Esophagus (tissue), 2 donors: ENCODE results near the gene KDM5A. TPM values are rescaled to one million over a fixed set of nuclear protein-coding genes. Genes with fewer than 3 reads are reported as not detected.

Experiments
- H3K27ac ChIP-seq, 2 donors: one replicate each; pipeline ENCODE4 v1.5.1; 2013; ENCODE audit warnings: low read depth in 2 of 2, mild to moderate bottlenecking in 2 of 2, inconsistent platforms in 1 of 2, low read length in 1 of 2, moderate library complexity in 1 of 2
- H3K27me3 ChIP-seq, 2 donors: one replicate each; pipeline ENCODE4 v1.6.1; 2013; ENCODE audit warnings: low read length in 2 of 2, control low read depth in 1 of 2, mild to moderate bottlenecking in 1 of 2; ENCODE audit not compliant: insufficient read depth in 2 of 2, control insufficient read depth in 1 of 2
- H3K36me3 ChIP-seq, 2 donors: one replicate each; pipeline ENCODE4 v1.6.1; 2013; ENCODE audit warnings: low read length in 1 of 2; ENCODE audit not compliant: control insufficient read depth in 2 of 2, insufficient read depth in 2 of 2
- H3K4me1 ChIP-seq, 2 donors: one replicate each; pipeline ENCODE4 v1.6.1; 2013; ENCODE audit warnings: low read length in 1 of 2; ENCODE audit not compliant: control insufficient read depth in 2 of 2, insufficient read depth in 2 of 2
- H3K4me3 ChIP-seq, 2 donors: one replicate each; pipeline ENCODE4 v1.5.1; 2013; ENCODE audit warnings: low read length in 2 of 2, mild to moderate bottlenecking in 2 of 2, low read depth in 1 of 2, moderate library complexity in 1 of 2
- H3K9me3 ChIP-seq, 2 donors: one replicate each; pipeline ENCODE4 v1.6.1; 2013; ENCODE audit warnings: mild to moderate bottlenecking in 2 of 2, low read depth in 1 of 2, low read length in 1 of 2, moderate library complexity in 1 of 2; ENCODE audit not compliant: control insufficient read depth in 2 of 2, insufficient read depth in 1 of 2
- WGBS, 2 donors: extraction: QIAGEN DNeasy Blood & Tissue Kit; methylation state at CpG; one replicate each; pipeline ENCODE4 v1.1.7; 2013; 5-methylcytosine and 5-hydroxymethylcytosine counted together
- polyA plus RNA-seq, 2 donors: library from polyadenylated mRNA; stranded (reverse); fragments of 200-250 nt; gene quantifications; one replicate each; pipeline ENCODE4 v1.2.3, GENCODE V29; 2013
- donor health status: healthy with polysubstance abuse.
- donor health status: Bipolar disorder and iron deficiency.

The KDM5A gene
- polyA plus RNA-seq, 2 donors: 6.6 to 6.8 TPM

- Histone ChIP-seq H3K36me3 (peaks cover 8 to 14% of the 10 kb centered on the region in 2 donors), H3K4me3 (no peak overlapping the region), H3K27ac (no peak overlapping the region), H3K4me1 (no peaks in the 10 kb centered on the region), H3K27me3 (no peaks in the 10 kb centered on the region), H3K9me3 (no peaks in the 10 kb centered on the region)
- 73 to 76% methylated on average over 1 of the region's 1 CpG for WGBS, 2 donors
These were observed 97.9 kb downstream of the KDM5A start for GRCh38 chr12:291153-291723.

- no peaks in the 10 kb centered on the region for H3K9me3 ChIP-seq
- no peak overlapping the region for H3K4me3 ChIP-seq
- H3K27me3 ChIP-seq: no peaks in the 10 kb centered on the region
- H3K4me1 ChIP-seq: no peaks in the 10 kb centered on the region
- 67 to 70% methylated on average over 5 of the region's 5 CpGs for WGBS, 2 donors
- no peak overlapping the region for H3K27ac ChIP-seq
- H3K36me3 ChIP-seq: peaks cover 9 to 20% of the 10 kb centered on the region in 2 donors
These were observed 100.4 kb downstream of the KDM5A start for GRCh38 chr12:288687-289086.

- Histone ChIP-seq H3K27me3 (no peaks in the 10 kb centered on the region), H3K27ac (no peak overlapping the region), H3K36me3 (peaks cover 4 to 17% of the 10 kb centered on the region in 2 donors), H3K4me3 (no peak overlapping the region), H3K9me3 (no peaks in the 10 kb centered on the region), H3K4me1 (no peaks in the 10 kb centered on the region)
- 84 to 88% methylated on average over 5 of the region's 5 CpGs for WGBS, 2 donors
These were observed 102.4 kb downstream of the KDM5A start for GRCh38 chr12:286531-287300.

- no peaks in the 10 kb centered on the region for H3K4me1 ChIP-seq
- H3K4me3 ChIP-seq: no peak overlapping the region
- 94 to 98% methylated on average over 5 of the region's 5 CpGs for WGBS, 2 donors
- H3K36me3 ChIP-seq: peaks cover 0 to 4% of the 10 kb centered on the region in 2 donors
- H3K27me3 ChIP-seq: no peaks in the 10 kb centered on the region
- no peak overlapping the region for H3K27ac ChIP-seq
- H3K9me3 ChIP-seq: no peaks in the 10 kb centered on the region
These were observed 111.1 kb downstream of the KDM5A start for GRCh38 chr12:278046-278445.

- no peaks in the 10 kb centered on the region for H3K4me1 ChIP-seq
- H3K27me3 ChIP-seq: no peaks in the 10 kb centered on the region
- H3K9me3 ChIP-seq: no peaks in the 10 kb centered on the region
- H3K36me3 ChIP-seq: peaks cover 0 to 4% of the 10 kb centered on the region in 2 donors
- no peak overlapping the region for H3K4me3 ChIP-seq
- no peak overlapping the region for H3K27ac ChIP-seq
- WGBS, 2 donors: 72 to 78% methylated on average over 6 of the region's 6 CpGs
These were observed 113.3 kb downstream of the KDM5A start for GRCh38 chr12:275812-276211.

- H3K9me3 ChIP-seq: no peaks in the 10 kb centered on the region
- WGBS, 2 donors: 27 to 38% methylated on average over 3 of the region's 3 CpGs
These were observed 115.7 kb downstream of the KDM5A start for GRCh38 chr12:273382-273781.

GRCh38 chr12:272942-273341 is 116.2 kb downstream of the KDM5A start:
- Histone ChIP-seq H3K36me3 (no peaks in the 10 kb centered on the region), H3K27ac (no peak overlapping the region), H3K4me3 (no peak overlapping the region), H3K27me3 (no peaks in the 10 kb centered on the region), H3K9me3 (no peaks in the 10 kb centered on the region), H3K4me1 (no peaks in the 10 kb centered on the region)
- 87 to 90% methylated on average over 6 of the region's 6 CpGs for WGBS, 2 donors

More at GRCh38 chr12:273382-273781, 115.7 kb downstream of the KDM5A start:
- no peaks in the 10 kb centered on the region for H3K4me1 ChIP-seq
- H3K4me3 ChIP-seq: no peak overlapping the region
- no peak overlapping the region for H3K27ac ChIP-seq
- H3K27me3 ChIP-seq: no peaks in the 10 kb centered on the region
- H3K36me3 ChIP-seq: no peaks in the 10 kb centered on the region

GRCh38 chr12:271161-271560 is 118.0 kb downstream of the KDM5A start:
- WGBS, 2 donors: 41 to 46% methylated on average over 4 of the region's 4 CpGs
- Histone ChIP-seq H3K27me3 (no peaks in the 10 kb centered on the region), H3K36me3 (no peaks in the 10 kb centered on the region), H3K4me3 (no peak overlapping the region), H3K9me3 (no peaks in the 10 kb centered on the region), H3K4me1 (no peaks in the 10 kb centered on the region), H3K27ac (no peak overlapping the region)

- Histone ChIP-seq H3K9me3 (no peaks in the 10 kb centered on the region), H3K27ac (no peak overlapping the region), H3K27me3 (no peaks in the 10 kb centered on the region), H3K4me3 (no peak overlapping the region), H3K4me1 (no peaks in the 10 kb centered on the region), H3K36me3 (no peaks in the 10 kb centered on the region)
- 44 to 50% methylated on average over 3 of the region's 3 CpGs for WGBS, 2 donors
These were observed 119.9 kb downstream of the KDM5A start for GRCh38 chr12:269191-269590.

GRCh38 chr12:268483-268840 is 120.7 kb downstream of the KDM5A start:
- no peaks in the 10 kb centered on the region for H3K27me3 ChIP-seq
- H3K36me3 ChIP-seq: no peaks in the 10 kb centered on the region
- H3K4me3 ChIP-seq: no peak overlapping the region
- no peaks in the 10 kb centered on the region for H3K9me3 ChIP-seq
- H3K27ac ChIP-seq: no peak overlapping the region
- H3K4me1 ChIP-seq: no peaks in the 10 kb centered on the region
- 50 to 56% methylated on average over 7 of the region's 7 CpGs for WGBS, 2 donors
